H1 (cell line): ENCODE measurements around the gene TCIRG1.

Experiments used
- ASH2L ChIP-seq: fragments of 200-600, 300-600 bp; sonication (generic); IDR thresholded peaks from one replicate; pipeline ENCODE4 v1.7.1; 2017; ENCODE audit warnings: low read length
- EZH2 ChIP-seq: fragments of 200-600 bp; sonication (generic); IDR thresholded peaks from 2 replicates; pipeline ENCODE4 v1.7.1; 2012; ENCODE audit warnings: low read depth, mild to moderate bottlenecking, moderate library complexity, low read length, inconsistent platforms; ENCODE audit not compliant: severe bottlenecking
- JUND ChIP-seq: IDR thresholded peaks from 2 replicates; pipeline ENCODE4 v1.6.1; 2011; ENCODE audit warnings: mild to moderate bottlenecking, improper control_type of control experiment, low read length
- NANOG ChIP-seq: IDR thresholded peaks from 2 replicates; pipeline ENCODE4 v1.6.1; 2011; ENCODE audit warnings: low read length, low read depth, mild to moderate bottlenecking, inconsistent platforms; ENCODE audit not compliant: insufficient read depth, poor library complexity, severe bottlenecking
- POLR2AphosphoS5 ChIP-seq: IDR thresholded peaks from 2 replicates; pipeline ENCODE4 v1.6.1; 2011; ENCODE audit warnings: low read depth, low read length
- RAD21 ChIP-seq, 2 experiments: IDR thresholded peaks in 1 of 2; conservative IDR thresholded peaks in 1 of 2; 2 replicates each; pipeline ENCODE4 v1.6.1; 2011; ENCODE audit warnings: low read depth in 2 of 2, low read length in 2 of 2, improper control_type of control experiment in 1 of 2, inconsistent platforms in 1 of 2, mild to moderate bottlenecking in 1 of 2, moderate library complexity in 1 of 2
- RBBP5 ChIP-seq: IDR thresholded peaks from 2 replicates; pipeline ENCODE4 v1.7.1; 2012; ENCODE audit warnings: low read depth, mild to moderate bottlenecking, inconsistent platforms, low read length, moderate library complexity, borderline replicate concordance
- SAP30 ChIP-seq: fragments of 300-600 bp; sonication (generic); IDR thresholded peaks from 2 replicates; pipeline ENCODE4 v1.7.1; 2012; ENCODE audit warnings: low read length, moderate library complexity, mild to moderate bottlenecking, inconsistent platforms; ENCODE audit not compliant: insufficient read depth, insufficient replicate concordance
- SIN3A ChIP-seq, 2 experiments: IDR thresholded peaks in 1 of 2; conservative IDR thresholded peaks in 1 of 2; 2 replicates each; pipeline ENCODE4 v1.6.1; 2011 to 2012; ENCODE audit warnings: low read length in 2 of 2, improper control_type of control experiment in 1 of 2, low read depth in 1 of 2, mild to moderate bottlenecking in 1 of 2
- SP4 ChIP-seq: IDR thresholded peaks from 2 replicates; pipeline ENCODE4 v1.6.1; 2012; ENCODE audit warnings: low read length, inconsistent platforms
- TF ChIP-seq, protein P1 (sequence below), 3 experiments: IDR thresholded peaks; 1 replicate in 2 of 3; 2 replicates in 1 of 3; pipeline versions ENCODE4 v1.5.1 to v1.6.1; 2011; ENCODE audit warnings: low read length in 3 of 3, mild to moderate bottlenecking in 3 of 3, inconsistent platforms in 2 of 3, low read depth in 1 of 3, moderate library complexity in 1 of 3; ENCODE audit not compliant: insufficient read depth in 1 of 3; ENCODE audit errors: control extremely low read depth in 1 of 3
- TF ChIP-seq, protein P2 (sequence below): IDR thresholded peaks from 2 replicates; pipeline ENCODE4 v1.6.1; 2012; ENCODE audit warnings: low read length, inconsistent platforms

DNA sequence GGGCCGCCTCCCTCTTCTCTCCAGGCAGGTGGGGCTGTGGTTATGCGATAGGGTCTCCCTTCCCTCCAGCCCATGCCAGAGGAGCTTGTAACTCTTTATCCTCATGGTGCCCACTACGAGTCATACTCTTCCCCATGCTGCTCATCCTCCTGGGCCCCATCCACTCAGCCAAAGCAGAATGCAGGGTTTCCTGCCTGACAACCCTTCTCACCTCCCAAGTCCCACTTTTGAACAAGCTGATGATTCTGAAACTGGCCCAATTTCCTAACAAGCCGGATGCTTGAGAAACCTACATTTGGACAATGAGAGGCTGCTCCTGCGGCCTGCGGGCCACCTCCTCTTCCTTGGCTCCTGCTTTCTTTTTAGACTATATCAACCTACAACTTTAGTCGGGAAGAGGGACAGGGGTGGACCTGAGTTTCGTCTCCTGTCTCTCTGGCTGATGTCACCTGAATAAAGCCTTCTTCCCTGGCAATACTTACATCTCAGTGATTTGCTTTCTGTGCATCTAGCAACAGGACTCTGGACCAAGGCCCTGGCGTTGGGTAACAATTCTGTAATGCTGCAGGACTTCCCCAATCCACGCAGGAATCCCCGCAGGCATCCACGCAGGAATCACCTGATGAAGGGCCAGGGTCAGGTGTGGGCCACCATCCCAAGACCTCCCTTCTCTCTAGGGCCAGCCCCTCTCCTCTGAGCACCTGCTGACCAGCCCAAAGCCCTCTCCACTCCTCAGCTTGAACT, 9.9 kb upstream of the TCIRG1 start:
- TF ChIP-seq, protein P1, sequence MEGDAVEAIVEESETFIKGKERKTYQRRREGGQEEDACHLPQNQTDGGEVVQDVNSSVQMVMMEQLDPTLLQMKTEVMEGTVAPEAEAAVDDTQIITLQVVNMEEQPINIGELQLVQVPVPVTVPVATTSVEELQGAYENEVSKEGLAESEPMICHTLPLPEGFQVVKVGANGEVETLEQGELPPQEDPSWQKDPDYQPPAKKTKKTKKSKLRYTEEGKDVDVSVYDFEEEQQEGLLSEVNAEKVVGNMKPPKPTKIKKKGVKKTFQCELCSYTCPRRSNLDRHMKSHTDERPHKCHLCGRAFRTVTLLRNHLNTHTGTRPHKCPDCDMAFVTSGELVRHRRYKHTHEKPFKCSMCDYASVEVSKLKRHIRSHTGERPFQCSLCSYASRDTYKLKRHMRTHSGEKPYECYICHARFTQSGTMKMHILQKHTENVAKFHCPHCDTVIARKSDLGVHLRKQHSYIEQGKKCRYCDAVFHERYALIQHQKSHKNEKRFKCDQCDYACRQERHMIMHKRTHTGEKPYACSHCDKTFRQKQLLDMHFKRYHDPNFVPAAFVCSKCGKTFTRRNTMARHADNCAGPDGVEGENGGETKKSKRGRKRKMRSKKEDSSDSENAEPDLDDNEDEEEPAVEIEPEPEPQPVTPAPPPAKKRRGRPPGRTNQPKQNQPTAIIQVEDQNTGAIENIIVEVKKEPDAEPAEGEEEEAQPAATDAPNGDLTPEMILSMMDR (IDR thresholded peaks at IDR 0.05; ENCODE audit: control extremely low read depth in 1 of 3, insufficient read depth in 1 of 3, low read depth in 1 of 3, low read length in 3 of 3): no peak
- TF ChIP-seq, protein P2, sequence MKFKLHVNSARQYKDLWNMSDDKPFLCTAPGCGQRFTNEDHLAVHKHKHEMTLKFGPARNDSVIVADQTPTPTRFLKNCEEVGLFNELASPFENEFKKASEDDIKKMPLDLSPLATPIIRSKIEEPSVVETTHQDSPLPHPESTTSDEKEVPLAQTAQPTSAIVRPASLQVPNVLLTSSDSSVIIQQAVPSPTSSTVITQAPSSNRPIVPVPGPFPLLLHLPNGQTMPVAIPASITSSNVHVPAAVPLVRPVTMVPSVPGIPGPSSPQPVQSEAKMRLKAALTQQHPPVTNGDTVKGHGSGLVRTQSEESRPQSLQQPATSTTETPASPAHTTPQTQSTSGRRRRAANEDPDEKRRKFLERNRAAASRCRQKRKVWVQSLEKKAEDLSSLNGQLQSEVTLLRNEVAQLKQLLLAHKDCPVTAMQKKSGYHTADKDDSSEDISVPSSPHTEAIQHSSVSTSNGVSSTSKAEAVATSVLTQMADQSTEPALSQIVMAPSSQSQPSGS: no peak
- TF ChIP-seq SP4 (no peak), SAP30 (no peak), RAD21 (IDR thresholded peaks at IDR 0.05 in 1 of 2, conservative IDR thresholded peaks at IDR 0.05 in 1 of 2; ENCODE audit: low read depth in 2 of 2, low read length in 2 of 2) (no peak), RBBP5 (no peak), POLR2AphosphoS5 (no peak), ASH2L (no peak), JUND (no peak), SIN3A (conservative IDR thresholded peaks at IDR 0.05 in 1 of 2, IDR thresholded peaks at IDR 0.05 in 1 of 2; ENCODE audit: low read depth in 1 of 2, low read length in 2 of 2) (no peak), NANOG (no peak), EZH2 (no peak)
